Neural progenitor cell (in vitro differentiated cells): Measurements from ENCODE around the gene ZNF71.

Source experiments
- CTCF ChIP-seq: fragments of 200-600 bp; sonication (generic); IDR thresholded peaks from 2 replicates; pipeline ENCODE4 v1.5.1; 2017; ENCODE audit warnings: antibody characterized with exemption, mild to moderate bottlenecking
- EZH2 ChIP-seq: fragments of 200-600 bp; sonication (generic); IDR thresholded peaks from 2 replicates; pipeline ENCODE4 v1.6.1; 2017; ENCODE audit warnings: antibody characterized with exemption, mild to moderate bottlenecking, moderate library complexity
- EZH2phosphoT487 ChIP-seq: fragments of 200-600 bp; sonication (generic); IDR thresholded peaks from 2 replicates; pipeline ENCODE4 v1.6.1; 2017; ENCODE audit warnings: antibody characterized with exemption

GRCh38 chr19:56562766-56563165 is 32.3 kb upstream of the ZNF71 start:
- TF ChIP-seq CTCF, result no peak
- no peak for TF ChIP-seq EZH2
- no peak for TF ChIP-seq EZH2phosphoT487
